HepG2 (cell line): ENCODE data around the gene TIPIN. TPM values are rescaled to one million over a fixed set of nuclear protein-coding genes. Genes with fewer than 3 reads are reported as not detected.

Source experiments
- ARID4A ChIP-seq: sonication (generic); formaldehyde crosslinking; IDR thresholded peaks from 2 replicates; pipeline ENCODE4 v1.5.0; 2020; ENCODE audit warnings: mild to moderate bottlenecking, missing genetic modification reagents, borderline replicate concordance
- BHLHE40 ChIP-seq: IDR thresholded peaks from 2 replicates; pipeline ENCODE4 v1.6.1; 2011; ENCODE audit warnings: low read length, improper control_type of control experiment
- FOXC1 ChIP-seq: sonication (generic); formaldehyde crosslinking; IDR thresholded peaks from 2 replicates; pipeline ENCODE4 v1.8.0; 2022; ENCODE audit warnings: mild to moderate bottlenecking, missing genetic modification reagents, borderline replicate concordance
- GABPA ChIP-seq, 2 experiments: IDR thresholded peaks; 2 replicates each; pipeline ENCODE4 v1.6.1; 2011 to 2016; ENCODE audit warnings: low read depth in 2 of 2, low read length in 1 of 2, missing biosample characterization in 1 of 2, missing genetic modification characterization in 1 of 2
- KDM3A ChIP-seq: IDR thresholded peaks from 2 replicates; pipeline ENCODE4 v1.6.1; 2018; ENCODE audit warnings: low read depth, missing compliant biosample characterization
- NFE2L2 ChIP-seq: fragments of 150-350 bp; IDR thresholded peaks from 2 replicates; pipeline ENCODE4 v1.6.1; 2014; ENCODE audit warnings: low read length
- NPAS2 ChIP-seq: sonication (generic); formaldehyde crosslinking; IDR thresholded peaks from 2 replicates; pipeline ENCODE4 v1.8.0; 2022; ENCODE audit warnings: mild to moderate bottlenecking, missing genetic modification reagents, borderline replicate concordance
- POLR2AphosphoS2 ChIP-seq: IDR thresholded peaks from 2 replicates; pipeline ENCODE4 v1.6.1; 2011; ENCODE audit warnings: low read depth, low read length, improper control_type of control experiment
- REXO4 ChIP-seq: sonication (generic); formaldehyde crosslinking; IDR thresholded peaks from 2 replicates; pipeline ENCODE4 v1.8.0; 2022; ENCODE audit warnings: missing genetic modification reagents, mild to moderate bottlenecking, borderline replicate concordance
- SIN3B ChIP-seq: fragments of 150-350 bp; IDR thresholded peaks from 2 replicates; pipeline ENCODE4 v1.6.1; 2014; ENCODE audit warnings: low read length
- SRSF4 ChIP-seq: fragments of 200-400 bp; formaldehyde crosslinking; IDR thresholded peaks from one replicate; pipeline ENCODE4 v1.6.1; 2018; ENCODE audit warnings: mild to moderate bottlenecking, low read depth, low read length, moderate library complexity; ENCODE audit not compliant: poor library complexity, severe bottlenecking
- ZFP37 ChIP-seq: sonication (generic); formaldehyde crosslinking; IDR thresholded peaks from 2 replicates; pipeline ENCODE4 v1.4.0; 2020; ENCODE audit warnings: missing genetic modification reagents, borderline replicate concordance
- ZNF263 ChIP-seq: sonication (generic); formaldehyde crosslinking; IDR thresholded peaks from 2 replicates; pipeline ENCODE4 v1.4.0; 2020; ENCODE audit warnings: missing genetic modification reagents
- ZNF546 ChIP-seq: sonication (generic); formaldehyde crosslinking; conservative IDR thresholded peaks from 2 replicates; pipeline ENCODE4 v1.8.1; 2023; ENCODE audit warnings: mild to moderate bottlenecking, missing genetic modification reagents
- ZNF549 ChIP-seq: sonication (generic); formaldehyde crosslinking; IDR thresholded peaks from 2 replicates; pipeline ENCODE4 v1.5.0; 2020; ENCODE audit warnings: missing genetic modification reagents
- ZNF709 ChIP-seq: sonication (generic); formaldehyde crosslinking; IDR thresholded peaks from 2 replicates; pipeline ENCODE4 v1.5.0; 2020; ENCODE audit warnings: mild to moderate bottlenecking, missing genetic modification reagents
- ZSCAN20 ChIP-seq: sonication (generic); formaldehyde crosslinking; IDR thresholded peaks from 2 replicates; pipeline ENCODE4 v1.4.0; 2020; ENCODE audit warnings: missing genetic modification reagents, mild to moderate bottlenecking, borderline replicate concordance
- polyA plus RNA-seq, 8 experiments: library from polyadenylated mRNA; depleted of rRNA in 3 of 8; stranded (reverse) in 7 of 8; unstranded in 1 of 8; fragments of >200 nt; fragmentation: Illumina TruSeq in 4 of 8; extraction: Trizol in 4 of 8; gene quantifications; 2 replicates each; pipeline versions ENCODE4 v1.2.1 to v1.2.3, GENCODE V29; 2011 to 2016; ENCODE audit warnings: low read depth in 4 of 8, missing spikeins in 1 of 8, mixed read lengths in 1 of 8; ENCODE audit not compliant: insufficient read depth in 1 of 8
- total RNA-seq, 5 experiments: library from RNA; depleted of rRNA; stranded (reverse); fragments of >200 nt; fragmentation: Illumina TruSeq; extraction: Trizol; gene quantifications; 2 replicates each; pipeline ENCODE4 v1.2.3, GENCODE V29; 2016; ENCODE audit warnings: low read depth in 1 of 5
- TF ChIP-seq, protein P1 (sequence below): IDR thresholded peaks from 2 replicates; pipeline ENCODE4 v1.6.1; 2012; ENCODE audit warnings: inconsistent platforms
- TF ChIP-seq, protein P2 (sequence below): sonication (generic); formaldehyde crosslinking; IDR thresholded peaks from 2 replicates; pipeline ENCODE4 v1.5.0; 2020; ENCODE audit warnings: missing genetic modification reagents, mild to moderate bottlenecking, borderline replicate concordance
- TF ChIP-seq, protein P3 (sequence below): sonication (generic); formaldehyde crosslinking; IDR thresholded peaks from 2 replicates; pipeline ENCODE4 v1.9.0; 2021; ENCODE audit warnings: missing genetic modification reagents, borderline replicate concordance

TIPIN gene
- total and polyA plus RNA-seq, 2 of the 13 experiments (the other 11 are each of a cell fraction or from before 2014, with no cell fraction given), result 2.7 to 28.6 TPM

- TF ChIP-seq REXO4 (CRISPR knock-in tag) (no peak), FOXC1 (no peak), ZNF709 (CRISPR knock-in tag) (peak; percentile 88), ZNF263 (CRISPR knock-in tag) (no peak), BHLHE40 (peak; percentile 84), NPAS2 (CRISPR knock-in tag) (no peak), GABPA (IDR thresholded peaks at IDR 0.05; ENCODE audit: low read depth, low read length) (peak; percentile 43), GABPA (CRISPR knock-in tag; IDR thresholded peaks at IDR 0.05; ENCODE audit: low read depth) (peak; percentile 83), ZFP37 (CRISPR knock-in tag) (no peak), ARID4A (peak; percentile 87), POLR2AphosphoS2 (no peak), ZNF546 (CRISPR knock-in tag) (peak; percentile 82; the same call in 1 of the 2 replicates), KDM3A (CRISPR knock-in tag) (no peak), SRSF4 (no peak), SIN3B (no peak), NFE2L2 (no peak), ZSCAN20 (CRISPR knock-in tag) (no peak; the same call in 1 of the 2 replicates), ZNF549 (CRISPR knock-in tag) (0 out of 2 replicates have a peak, but pooled peaks have one; percentile 45)
- TF ChIP-seq, protein P1, sequence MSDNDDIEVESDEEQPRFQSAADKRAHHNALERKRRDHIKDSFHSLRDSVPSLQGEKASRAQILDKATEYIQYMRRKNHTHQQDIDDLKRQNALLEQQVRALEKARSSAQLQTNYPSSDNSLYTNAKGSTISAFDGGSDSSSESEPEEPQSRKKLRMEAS, result peak; percentile 92
- TF ChIP-seq, protein P2, sequence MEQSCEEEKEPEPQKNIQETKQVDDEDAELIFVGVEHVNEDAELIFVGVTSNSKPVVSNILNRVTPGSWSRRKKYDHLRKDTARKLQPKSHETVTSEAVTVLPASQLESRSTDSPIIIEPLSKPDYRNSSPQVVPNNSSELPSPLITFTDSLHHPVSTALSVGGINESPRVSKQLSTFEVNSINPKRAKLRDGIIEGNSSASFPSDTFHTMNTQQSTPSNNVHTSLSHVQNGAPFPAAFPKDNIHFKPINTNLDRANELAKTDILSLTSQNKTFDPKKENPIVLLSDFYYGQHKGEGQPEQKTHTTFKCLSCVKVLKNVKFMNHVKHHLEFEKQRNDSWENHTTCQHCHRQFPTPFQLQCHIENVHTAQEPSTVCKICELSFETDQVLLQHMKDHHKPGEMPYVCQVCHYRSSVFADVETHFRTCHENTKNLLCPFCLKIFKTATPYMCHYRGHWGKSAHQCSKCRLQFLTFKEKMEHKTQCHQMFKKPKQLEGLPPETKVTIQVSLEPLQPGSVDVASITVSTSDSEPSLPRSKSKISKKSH (CRISPR knock-in tag), result peak; percentile 91; the same call in 1 of the 2 replicates
- TF ChIP-seq, protein P3, sequence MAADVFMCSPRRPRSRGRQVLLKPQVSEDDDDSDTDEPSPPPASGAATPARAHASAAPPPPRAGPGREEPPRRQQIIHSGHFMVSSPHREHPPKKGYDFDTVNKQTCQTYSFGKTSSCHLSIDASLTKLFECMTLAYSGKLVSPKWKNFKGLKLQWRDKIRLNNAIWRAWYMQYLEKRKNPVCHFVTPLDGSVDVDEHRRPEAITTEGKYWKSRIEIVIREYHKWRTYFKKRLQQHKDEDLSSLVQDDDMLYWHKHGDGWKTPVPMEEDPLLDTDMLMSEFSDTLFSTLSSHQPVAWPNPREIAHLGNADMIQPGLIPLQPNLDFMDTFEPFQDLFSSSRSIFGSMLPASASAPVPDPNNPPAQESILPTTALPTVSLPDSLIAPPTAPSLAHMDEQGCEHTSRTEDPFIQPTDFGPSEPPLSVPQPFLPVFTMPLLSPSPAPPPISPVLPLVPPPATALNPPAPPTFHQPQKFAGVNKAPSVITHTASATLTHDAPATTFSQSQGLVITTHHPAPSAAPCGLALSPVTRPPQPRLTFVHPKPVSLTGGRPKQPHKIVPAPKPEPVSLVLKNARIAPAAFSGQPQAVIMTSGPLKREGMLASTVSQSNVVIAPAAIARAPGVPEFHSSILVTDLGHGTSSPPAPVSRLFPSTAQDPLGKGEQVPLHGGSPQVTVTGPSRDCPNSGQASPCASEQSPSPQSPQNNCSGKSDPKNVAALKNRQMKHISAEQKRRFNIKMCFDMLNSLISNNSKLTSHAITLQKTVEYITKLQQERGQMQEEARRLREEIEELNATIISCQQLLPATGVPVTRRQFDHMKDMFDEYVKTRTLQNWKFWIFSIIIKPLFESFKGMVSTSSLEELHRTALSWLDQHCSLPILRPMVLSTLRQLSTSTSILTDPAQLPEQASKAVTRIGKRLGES (CRISPR knock-in tag), result no peak
Observed at GRCh38 chr15:66356359-66357236, at the start of gene TIPIN (continued).
